CD4-positive, alpha-beta T cell treated with Interferon gamma for 1 hour (primary cell): ENCODE results near the gene AIFM3.

Experiments
- DNase-seq: peaks from one replicate; pipeline ENCODE4 v3.0.0-alpha.2; 2020

Gene AIFM3

DNA sequence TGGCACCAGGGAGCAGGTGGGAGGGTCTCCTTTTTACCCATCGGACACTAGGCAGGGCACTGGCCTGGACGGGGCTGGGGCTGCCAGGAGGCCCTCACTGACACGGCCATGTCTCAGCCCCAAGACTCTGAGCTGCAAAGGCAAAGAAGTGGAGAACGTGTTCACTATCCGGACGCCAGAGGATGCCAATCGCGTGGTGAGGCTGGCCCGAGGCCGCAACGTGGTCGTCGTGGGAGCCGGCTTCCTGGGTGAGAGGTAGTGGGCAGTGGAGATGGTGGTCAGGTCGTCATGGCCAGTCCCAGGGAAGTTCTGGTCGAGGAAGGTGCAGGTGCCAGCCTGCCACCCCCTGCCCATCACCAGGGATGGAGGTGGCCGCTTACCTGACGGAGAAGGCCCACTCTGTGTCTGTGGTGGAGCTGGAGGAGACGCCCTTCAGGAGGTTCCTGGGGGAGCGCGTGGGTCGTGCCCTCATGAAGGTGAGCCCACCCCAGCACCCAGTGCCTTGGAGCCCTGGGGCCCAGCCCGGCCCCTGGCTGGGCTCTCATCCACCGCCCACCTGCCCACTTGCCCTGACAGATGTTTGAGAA, 9.3 kb downstream of the AIFM3 start:
- DNase-seq = no peak

DNA sequence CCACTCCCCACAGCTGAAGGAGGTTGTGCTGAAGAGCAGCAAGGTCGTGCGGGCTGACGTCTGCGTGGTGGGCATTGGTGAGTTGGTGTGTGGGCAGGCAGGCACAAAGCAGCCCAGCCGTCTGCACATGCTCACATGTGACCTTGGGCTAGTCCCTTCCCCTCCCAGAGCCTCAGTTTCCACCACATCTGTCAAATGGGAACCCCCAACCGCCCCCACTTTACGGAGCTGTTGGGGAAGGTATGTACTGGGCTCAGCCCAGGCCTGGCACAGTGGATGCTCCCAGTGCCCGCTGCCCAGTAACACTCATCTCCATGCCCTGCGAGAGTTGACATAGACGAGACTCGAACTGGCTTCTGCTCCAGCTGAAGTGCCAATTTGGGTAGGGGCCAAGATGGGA, 10.0 kb downstream of the AIFM3 start:
- no peak for DNase-seq

DNA sequence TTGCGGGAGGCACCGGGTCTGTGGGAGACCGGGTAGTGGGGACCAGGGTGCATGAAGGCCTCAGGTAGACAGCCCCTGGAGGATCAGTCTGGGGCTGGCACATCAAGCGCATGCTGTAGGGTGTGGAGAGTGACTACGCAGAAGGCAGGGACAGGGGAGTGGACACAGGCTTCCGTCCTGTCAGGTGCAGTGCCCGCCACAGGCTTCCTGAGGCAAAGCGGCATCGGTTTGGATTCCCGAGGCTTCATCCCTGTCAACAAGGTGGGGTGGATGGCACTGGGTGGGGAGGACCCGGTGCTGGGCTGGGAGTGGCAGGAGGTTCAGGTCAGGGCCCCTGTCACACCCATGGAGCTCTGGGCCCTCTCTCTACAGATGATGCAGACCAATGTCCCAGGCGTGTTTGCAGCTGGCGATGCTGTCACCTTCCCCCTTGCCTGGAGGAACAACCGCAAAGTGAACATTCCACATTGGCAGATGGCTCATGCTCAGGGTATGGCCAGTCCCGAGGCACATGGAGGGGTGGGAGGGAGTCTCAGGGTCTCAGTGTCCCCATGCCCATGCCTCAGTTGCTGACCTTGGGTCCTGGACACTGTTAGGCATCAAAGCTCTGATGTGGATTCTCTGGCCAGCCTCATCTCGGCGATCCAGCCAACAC, 10.6 kb downstream of the AIFM3 start:
- no peak for DNase-seq

DNA sequence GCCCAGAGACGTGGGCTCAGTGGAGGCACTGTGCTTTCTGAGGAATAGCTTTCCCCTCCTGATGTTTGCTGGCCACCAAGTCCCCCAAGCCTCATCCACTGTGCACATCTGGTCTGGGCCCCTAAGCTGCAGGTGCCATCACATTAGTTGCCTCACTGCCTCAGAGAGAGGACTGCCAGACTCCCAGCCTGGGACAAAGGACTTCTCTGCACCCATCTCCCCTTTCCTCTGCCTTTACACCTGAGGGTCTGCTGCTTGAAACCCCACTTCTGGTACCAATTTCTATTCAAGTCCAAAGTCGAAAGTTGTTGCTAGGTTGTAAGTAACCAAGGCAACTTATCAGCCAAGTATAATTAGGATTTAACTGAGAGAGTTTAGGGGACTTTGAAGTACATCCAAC, 11.4 kb downstream of the AIFM3 start:
- DNase-seq = no peak

DNA sequence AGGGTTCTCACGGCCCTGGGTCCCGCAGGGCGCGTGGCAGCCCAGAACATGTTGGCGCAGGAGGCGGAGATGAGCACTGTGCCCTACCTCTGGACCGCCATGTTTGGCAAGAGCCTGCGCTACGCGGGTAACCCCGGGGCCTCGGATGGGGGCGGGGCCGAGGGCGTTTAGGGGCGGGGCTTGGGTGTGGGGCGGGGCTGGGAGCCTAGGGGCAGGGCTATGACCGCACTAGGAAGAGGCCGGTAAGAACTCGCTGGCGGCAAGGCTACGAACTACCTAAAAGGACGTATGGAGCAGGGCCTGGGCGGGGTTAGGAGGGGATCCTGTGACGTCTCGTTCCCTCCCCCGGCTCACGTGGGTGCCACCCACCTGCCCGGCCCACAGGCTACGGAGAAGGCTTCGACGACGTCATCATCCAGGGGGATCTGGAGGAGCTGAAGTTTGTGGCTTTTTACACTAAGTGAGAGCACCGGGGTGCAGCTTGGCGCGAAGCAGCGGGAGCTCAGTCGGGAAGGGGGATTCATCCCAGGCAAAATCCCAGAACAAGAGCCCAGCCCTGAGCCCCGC, 12.3 kb downstream of the AIFM3 start:
- DNase-seq = peak; percentile 87

DNA sequence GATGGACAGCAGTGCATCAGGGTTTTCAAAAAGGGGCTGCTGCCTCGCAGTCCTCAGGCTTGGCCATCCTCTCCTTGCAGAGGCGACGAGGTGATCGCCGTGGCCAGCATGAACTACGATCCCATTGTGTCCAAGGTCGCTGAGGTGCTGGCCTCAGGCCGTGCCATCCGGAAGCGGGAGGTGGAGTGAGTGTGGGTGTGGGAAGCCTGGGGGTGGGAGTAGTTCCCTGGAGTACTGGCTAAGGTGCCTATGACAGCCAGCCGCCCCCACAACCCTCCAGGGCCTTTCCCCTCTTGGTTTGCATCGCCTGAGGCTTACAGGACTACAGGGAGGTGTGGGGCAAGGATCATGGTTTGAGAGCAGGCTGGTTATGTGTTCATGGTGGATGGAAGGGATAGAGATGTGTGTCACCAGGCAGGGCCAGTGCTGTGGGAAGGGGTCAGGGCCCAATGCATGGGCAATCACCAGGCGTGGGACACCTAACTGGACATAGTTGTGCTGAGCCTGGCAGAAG, 12.9 kb downstream of the AIFM3 start:
- no peak for DNase-seq

DNA sequence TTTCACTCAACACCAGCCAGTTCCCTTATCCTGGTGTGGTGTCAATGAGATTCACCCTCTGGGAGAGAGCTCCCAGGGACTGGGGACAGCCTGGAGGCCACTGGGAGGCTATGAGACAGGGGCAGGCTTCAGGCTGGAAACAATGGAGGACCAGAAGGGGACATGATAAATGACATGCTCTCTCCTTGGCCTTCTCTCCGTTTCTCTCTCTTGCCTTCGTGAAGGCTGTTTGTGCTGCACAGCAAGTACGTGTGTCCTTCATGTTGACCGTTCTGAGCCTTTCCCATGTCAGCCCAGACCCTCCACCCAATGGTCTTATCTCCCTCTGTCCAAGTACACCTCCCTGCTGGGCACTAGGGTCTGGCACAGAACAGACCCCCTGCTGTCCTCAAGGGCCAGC, 13.5 kb downstream of the AIFM3 start:
- no peak for DNase-seq

DNA sequence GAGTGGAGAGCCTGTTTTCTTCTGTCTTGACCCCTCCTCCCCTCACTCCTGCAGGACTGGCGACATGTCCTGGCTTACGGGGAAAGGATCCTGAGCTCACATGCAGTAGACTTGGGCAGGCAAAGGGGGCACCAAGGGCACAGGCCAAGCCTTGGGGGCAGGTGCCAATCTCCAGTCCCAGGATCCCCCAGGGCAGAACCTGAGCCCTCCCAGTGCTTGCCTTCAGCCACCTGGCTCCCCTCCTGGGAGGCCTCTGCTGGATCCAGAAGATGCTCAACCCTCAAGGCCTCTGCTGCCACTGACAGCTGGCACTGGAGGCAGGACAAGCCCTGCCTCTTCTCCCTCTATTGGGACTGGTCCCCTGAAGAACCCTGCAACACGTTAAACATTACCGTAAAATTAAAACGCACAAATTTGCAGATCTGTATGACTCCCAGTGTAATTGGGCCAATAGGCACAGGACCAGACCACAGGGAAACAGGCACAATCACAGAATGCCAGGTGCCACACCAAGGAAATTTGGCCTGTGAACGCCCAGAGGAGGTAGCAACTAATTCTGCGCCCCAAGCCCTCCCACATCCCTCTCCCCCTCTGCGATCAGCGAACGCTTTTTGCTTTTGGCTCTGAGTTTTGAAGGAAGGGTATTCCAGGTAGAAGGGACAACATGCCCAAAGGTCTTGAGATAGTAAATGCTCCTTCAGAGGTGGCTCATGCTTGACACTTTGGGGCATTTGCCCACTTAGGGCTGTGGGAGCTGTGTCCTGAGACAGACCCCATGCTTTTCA, 14.1 kb downstream of the AIFM3 start:
- no peak for DNase-seq

DNA sequence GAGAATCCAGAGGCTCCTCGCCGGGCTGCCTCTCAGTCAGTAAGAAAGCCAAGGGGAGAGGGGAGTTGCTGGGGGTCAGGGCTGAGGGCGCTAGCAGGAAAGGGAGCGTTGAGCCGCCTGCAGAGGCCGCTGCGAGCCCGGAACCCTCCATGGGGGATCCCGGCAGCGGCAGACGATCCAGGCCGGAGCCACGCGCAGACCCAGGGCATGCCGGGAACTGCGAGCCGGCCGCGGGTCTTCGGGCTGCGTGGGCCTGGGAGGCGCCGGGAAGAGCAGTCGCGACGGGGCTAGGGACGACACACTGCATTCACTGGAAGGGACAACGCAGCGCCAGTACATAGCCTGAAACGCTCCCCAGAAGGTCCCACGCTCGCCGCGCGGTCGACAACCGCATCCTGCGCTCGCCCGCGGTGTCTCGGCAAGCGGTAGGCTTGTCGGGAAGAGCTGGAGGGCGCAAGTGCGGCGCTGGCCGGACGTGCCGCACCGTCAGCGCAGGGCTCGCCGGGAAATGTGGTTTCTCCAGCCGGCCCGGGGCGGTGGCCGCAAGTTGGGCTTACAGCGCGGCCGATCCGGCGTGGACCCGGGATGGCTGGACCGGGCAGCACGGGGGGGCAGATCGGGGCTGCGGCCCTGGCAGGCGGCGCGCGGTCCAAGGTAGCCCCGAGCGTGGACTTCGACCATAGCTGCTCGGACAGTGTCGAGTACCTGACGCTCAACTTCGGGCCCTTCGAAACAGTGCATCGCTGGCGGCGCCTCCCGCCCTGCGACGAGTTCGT, 14.9 kb downstream of the AIFM3 start, which contains the start of gene LZTR1:
Gene LZTR1, plus strand, starts transcription at position 511 of the 776 bp plus-strand sequence. Its CDS starts 75 bp downstream, at position 586.
- DNase-seq = peak; percentile 68

DNA sequence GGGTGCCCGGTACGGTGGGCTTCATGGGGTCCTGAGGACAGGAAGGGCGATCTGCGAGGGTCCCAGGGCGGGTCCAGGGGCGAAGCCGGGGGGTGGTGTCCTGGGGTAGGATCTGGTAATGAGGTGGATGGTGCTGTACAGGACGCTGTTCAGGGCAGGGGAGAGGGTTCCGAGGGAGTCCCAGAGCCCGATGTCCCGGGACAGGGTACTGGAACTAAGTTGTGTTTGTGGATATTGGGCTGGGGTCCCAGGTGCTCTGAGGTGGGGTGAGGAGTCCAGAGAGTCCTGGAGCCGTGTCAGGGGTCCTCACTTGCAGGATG, 15.5 kb downstream of the AIFM3 start:
- DNase-seq = no peak

DNA sequence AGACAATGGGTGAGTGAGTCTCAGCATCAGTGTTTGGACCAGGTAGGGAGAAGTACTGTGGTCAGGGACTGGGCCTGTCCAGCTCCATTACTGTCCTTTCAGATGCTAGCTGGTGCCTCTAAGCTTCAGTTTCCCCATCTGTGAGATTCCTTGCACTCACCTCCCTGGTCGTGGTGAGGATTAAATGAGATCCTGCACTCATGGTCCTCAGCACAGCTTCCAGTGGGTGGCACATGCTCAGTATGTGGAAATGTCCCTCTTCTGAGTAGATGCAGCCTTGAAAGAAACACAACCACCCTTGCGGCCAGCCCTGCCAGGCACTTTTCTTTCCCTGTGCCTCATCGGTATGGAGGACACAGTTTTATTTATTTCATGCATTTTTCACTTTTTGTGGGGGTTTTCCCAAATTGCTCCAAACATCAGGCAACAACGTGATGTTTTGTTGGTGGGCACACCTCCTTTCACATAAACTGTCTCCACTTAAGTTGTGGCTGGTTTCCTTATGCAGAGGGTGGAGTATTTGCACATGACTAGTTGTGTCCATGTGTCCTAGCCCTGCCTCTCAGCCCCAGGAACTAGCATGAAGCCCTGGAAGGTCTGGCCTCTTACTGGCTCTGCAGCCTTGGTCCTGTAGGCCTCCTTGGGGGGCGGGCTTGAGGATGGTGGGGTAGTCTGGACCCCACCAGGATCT, 16.2 kb downstream of the AIFM3 start:
- no peak for DNase-seq

DNA sequence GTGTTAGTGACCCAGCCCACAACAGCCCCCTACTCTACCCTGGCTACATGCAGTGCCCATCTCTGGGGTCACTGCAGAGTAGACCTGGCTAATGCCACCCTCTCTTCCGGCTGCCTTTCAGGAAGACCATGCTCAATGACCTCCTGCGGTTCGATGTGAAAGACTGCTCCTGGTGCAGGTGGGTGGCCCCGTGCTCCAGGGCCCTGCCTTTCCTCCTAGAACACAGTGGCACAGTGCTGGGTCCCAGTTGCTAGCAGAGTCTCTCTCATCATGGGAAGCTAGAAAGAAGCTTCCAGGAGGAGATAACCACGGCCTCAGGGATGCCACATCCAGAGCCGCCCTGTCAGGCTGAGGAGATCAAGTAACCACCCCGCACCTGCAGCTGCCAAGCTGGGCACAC, 18.7 kb downstream of the AIFM3 start:
- DNase-seq = no peak

DNA sequence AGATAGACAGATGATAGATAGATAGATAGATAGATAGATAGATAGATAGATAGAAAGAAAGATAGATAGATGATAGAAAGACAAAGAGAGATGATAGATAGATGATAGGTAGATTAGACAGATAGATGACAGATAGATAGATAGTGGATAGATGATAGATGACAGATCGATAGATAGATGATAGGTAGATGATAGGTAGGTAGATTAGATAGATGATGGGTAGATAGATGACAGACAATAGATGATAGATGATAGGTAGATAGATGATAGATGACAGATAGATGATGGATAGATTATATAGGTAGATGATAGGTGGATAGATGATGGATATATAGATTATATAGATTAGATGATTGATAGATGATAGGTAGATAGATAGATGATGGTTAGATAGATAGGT, 19.3 kb downstream of the AIFM3 start:
- DNase-seq = no peak

DNA sequence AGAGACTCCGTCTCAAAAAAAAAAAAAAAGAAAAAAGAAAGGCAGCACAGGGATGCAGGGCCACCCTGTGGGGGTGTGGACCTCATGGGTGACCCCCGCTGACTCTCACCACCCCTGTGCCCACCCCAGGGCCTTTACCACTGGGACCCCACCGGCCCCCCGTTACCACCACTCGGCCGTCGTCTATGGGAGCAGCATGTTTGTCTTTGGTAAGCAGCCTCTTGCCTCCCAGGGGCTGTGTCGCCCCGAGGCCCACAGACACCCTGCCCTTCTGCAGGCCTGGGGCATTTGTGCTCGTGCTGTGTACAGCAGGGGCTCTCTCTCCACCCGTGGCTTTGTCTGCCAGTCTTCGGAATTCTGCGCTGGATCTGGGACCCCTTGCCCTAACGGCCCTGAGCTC, 20.3 kb downstream of the AIFM3 start:
- DNase-seq = no peak

DNA sequence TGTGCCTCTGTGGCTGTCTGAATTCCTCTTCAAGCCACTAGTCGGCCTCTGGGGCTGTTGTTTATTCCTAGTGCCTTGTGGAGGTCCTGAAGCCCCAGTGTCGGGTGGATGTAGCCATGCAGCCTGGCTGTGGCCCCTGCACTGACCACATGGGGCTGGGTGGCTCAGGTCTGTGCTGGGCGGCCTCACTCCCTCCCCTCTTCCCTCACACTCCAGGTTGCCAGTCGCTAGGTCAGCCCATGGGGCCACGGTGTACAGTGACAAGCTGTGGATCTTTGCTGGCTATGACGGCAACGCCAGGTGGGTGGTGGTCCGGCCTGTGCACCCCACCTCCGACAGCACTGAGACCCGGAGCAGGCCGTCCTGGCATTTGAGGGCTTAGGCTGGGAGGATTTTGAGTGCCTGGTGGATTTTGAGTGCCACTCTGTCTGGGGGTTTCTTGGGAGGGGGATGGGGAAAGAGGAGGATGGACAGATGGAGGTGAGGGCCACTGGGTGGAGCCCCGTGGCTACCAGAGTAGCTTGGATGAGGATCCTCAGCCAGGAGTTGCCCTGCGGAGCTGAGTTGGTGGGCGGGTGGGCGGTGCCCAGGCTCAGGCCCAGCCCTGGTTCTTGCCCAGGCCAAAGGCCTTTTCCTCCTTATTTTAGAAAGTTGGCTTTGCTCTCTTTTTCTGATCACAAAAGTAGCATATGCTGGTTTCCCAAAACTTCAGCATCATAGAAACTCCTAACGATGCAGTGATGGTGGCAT, 21.7 kb downstream of the AIFM3 start:
- no peak for DNase-seq

DNA sequence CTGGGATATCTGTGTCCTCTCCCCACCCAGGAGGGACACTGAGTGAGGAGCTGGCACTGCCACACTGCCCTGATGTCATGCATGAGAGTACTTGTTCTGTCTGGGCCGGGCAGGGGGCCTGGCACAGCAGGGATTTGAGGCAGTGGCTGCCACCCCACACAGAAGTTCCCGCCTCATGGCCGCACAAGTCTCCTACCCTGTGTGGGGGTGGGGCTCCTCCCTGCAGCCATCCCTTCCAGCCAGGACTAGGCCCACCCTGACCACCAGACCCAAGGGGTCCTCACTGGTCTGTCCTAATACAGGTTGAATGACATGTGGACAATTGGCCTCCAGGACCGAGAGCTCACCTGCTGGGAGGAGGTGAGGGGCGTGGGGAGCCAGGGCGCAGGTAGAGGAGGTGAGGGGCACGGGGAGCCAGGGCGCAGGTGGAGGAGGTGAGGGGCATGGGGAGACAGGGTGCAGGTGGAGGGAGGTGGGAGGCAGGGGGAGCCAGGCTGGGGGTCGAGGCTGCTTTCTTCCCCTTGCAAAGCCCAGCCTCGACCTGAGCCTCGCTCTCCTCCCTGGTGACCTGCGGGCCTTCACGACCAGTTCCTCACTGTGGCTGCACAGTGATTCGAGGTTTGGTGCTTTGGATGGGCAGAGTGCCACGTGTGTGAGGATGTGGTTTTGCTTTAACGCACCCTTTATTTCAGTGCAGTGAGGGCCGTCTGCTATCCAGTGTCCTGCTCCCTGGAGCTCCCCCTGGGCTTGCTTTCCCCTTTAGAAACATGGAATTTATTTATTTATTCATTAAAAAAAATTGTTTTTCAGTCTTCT, 22.5 kb downstream of the AIFM3 start:
- DNase-seq = no peak

DNA sequence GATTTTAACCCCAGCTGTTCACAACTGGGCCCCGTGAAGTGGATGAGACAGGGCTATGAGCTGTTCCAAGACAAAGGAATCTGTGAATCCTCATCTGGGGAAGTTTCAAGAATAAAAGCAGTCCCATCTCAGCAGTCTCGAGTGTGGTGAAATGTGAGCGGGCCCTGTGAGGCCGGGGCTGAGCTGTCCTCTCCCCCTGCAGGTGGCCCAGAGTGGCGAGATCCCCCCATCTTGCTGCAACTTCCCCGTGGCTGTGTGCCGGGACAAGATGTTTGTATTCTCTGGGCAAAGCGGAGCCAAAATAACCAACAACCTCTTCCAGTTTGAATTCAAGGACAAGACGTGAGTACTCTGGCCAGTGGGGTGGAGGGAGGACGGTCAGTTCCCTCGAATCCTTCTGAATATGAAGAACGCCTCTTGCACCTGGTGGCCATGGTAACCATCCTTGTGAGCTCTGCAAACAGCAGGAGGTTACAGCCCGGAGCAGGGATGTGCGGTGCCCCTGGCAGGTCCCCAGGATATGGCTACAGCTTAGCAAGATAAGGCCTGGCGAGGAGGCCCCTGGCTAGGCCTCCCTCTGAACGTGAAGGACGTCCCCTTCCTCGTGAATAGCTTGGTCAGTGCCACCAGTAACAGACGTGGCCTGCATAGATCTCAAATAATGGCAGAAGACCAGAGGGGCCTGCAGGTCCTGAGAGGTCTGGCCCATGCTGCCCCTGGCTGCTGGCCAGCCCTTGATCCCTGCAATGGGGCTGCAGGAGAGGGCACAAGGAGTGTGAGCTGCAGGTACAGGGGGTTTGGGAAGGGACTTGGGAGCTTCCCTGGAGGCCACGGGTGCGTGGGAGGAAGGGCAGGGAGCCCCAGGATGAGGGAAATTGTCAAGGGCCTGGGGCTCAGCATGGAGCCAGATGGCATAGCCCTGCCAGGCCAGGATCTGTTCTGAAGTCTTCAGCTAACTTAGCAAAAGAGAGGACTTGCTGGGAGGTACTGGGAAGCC, 23.4 kb downstream of the AIFM3 start:
- DNase-seq = no peak

DNA sequence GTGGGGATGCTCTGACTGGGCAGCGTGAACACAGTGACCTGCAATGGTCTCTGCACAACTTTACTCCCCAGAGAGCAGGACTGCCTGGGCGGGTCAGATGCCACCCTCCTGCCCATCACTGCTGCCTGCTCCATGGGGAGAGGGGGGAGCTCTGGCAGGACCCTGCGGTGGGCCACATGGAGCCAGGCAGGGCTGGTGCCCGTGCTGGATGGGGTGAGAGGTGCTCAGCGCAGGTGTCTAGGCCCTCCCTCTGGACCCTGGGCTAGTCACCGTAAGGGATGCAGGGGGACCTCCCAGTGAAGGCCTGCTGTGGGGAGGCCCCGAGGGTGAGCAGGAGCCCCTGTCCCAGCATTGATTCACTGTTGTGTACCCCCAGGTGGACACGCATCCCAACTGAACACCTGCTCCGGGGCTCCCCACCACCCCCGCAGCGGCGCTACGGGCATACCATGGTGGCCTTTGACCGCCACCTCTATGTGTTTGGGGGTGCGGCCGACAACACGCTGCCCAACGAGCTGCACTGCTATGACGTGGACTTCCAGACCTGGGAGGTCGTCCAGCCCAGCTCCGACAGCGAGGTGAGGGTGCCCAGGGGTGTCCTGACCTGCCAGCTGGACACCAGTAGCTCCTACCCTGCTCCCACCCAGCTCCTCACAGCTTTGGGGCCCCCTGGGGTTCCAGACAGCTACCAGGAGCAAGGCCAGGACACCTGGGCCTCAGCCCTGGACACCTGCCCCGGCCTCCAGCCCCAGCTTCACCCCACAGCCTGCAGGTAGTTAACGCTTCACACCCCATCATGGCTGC, 24.4 kb downstream of the AIFM3 start:
- DNase-seq = no peak

DNA sequence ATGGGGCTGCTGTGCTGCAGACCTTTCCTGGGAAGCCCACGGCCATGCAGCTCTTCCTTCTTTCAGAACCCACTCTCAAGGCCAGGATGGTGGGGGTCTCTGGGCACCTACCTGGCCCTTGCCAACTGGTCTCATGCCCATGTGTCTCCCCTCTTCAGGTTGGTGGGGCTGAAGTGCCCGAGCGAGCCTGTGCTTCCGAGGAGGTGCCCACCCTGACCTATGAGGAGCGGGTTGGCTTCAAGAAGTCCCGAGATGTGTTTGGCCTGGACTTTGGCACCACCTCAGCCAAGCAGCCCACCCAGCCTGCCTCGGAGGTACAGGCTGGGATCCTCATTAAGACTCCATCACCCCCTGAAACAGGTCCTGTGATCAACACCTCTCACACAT, 25.0 kb downstream of the AIFM3 start:
- DNase-seq = no peak
